Mammary epithelial cell (primary cell): ENCODE measurements around the gene HES6.

Experiments used
- EZH2 ChIP-seq: IDR thresholded peaks from 2 replicates; pipeline ENCODE4 v1.6.1; 2012; ENCODE audit warnings: low read length, inconsistent platforms, borderline replicate concordance
- TF ChIP-seq, protein P1 (sequence below), 2 donors: IDR thresholded peaks in 1 of 2; conservative IDR thresholded peaks in 1 of 2; 2 replicates each; pipeline ENCODE4 v1.5.1; 2011 to 2012; ENCODE audit warnings: inconsistent platforms in 2 of 2, low read length in 2 of 2, mild to moderate bottlenecking in 2 of 2, control low read depth in 1 of 2, low read depth in 1 of 2; ENCODE audit not compliant: insufficient read depth in 1 of 2; ENCODE audit errors: extremely low read depth in 1 of 2

GRCh38 chr2:238277695-238278094 lies 37.9 kb upstream of the HES6 start:
- TF ChIP-seq, protein P1, sequence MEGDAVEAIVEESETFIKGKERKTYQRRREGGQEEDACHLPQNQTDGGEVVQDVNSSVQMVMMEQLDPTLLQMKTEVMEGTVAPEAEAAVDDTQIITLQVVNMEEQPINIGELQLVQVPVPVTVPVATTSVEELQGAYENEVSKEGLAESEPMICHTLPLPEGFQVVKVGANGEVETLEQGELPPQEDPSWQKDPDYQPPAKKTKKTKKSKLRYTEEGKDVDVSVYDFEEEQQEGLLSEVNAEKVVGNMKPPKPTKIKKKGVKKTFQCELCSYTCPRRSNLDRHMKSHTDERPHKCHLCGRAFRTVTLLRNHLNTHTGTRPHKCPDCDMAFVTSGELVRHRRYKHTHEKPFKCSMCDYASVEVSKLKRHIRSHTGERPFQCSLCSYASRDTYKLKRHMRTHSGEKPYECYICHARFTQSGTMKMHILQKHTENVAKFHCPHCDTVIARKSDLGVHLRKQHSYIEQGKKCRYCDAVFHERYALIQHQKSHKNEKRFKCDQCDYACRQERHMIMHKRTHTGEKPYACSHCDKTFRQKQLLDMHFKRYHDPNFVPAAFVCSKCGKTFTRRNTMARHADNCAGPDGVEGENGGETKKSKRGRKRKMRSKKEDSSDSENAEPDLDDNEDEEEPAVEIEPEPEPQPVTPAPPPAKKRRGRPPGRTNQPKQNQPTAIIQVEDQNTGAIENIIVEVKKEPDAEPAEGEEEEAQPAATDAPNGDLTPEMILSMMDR (conservative IDR thresholded peaks at IDR 0.05 in 1 of 2, IDR thresholded peaks at IDR 0.05 in 1 of 2; ENCODE audit: extremely low read depth in 1 of 2, insufficient read depth in 1 of 2, low read depth in 1 of 2, low read length in 2 of 2) = peak; percentile 13 to 24
- TF ChIP-seq EZH2 = no peak
